ENCODE results near the gene RSPO4. TPM values are rescaled to one million over a fixed set of nuclear protein-coding genes. Genes with fewer than 3 reads are reported as not detected.

RSPO4 gene
- total and polyA plus RNA-seq, 2 experiments from 2014 or later = 2.8 to 4.5 TPM

GRCh38 chr20:997486-997885 is 4.6 kb downstream of the RSPO4 start (continued):
- TF ChIP-seq ZNF462 (CRISPR knock-in tag; IDR thresholded peaks at IDR 0.05) (no peak), REST (IDR thresholded peaks at IDR 0.05; ENCODE audit: unreplicated experiment) (no peak), ZNF331 (CRISPR knock-in tag; IDR thresholded peaks at IDR 0.05; ENCODE audit: low read depth) (no peak)

- Mint-ChIP-seq H3K4me3 (no peak overlapping the region), H3K9me3 (no peaks in the 10 kb centered on the region), H3K27me3 (ENCODE audit: insufficient read depth, low read depth, poor library complexity) (peaks cover 16% of the 10 kb centered on the region), H3K4me1 (no peaks in the 10 kb centered on the region), H3K36me3 (ENCODE audit: low read depth) (no peaks in the 10 kb centered on the region), H3K27ac (no peak overlapping the region)
- ATAC-seq (no peak), DNase-seq (ENCODE audit: low spot score) (no peak)
- TF ChIP-seq ETS1 (IDR thresholded peaks at IDR 0.05) = no peak
- no peak for TF ChIP-seq STAT1 (IDR thresholded peaks at IDR 0.05; ENCODE audit: unreplicated experiment)
- no peak for TF ChIP-seq EZH2 (IDR thresholded peaks at IDR 0.05; ENCODE audit: low read depth, unreplicated experiment)
- no peak for TF ChIP-seq POLR2AphosphoS5 (IDR thresholded peaks at IDR 0.05; ENCODE audit: low read depth)
- no peak for TF ChIP-seq JUNB (IDR thresholded peaks at IDR 0.05; ENCODE audit: unreplicated experiment)
- no peak for TF ChIP-seq REST (IDR thresholded peaks at IDR 0.05; ENCODE audit: unreplicated experiment)
- no peak for TF ChIP-seq CREB1 (CRISPR knock-in tag; IDR thresholded peaks at IDR 0.05; ENCODE audit: low read depth)
- TF ChIP-seq EZH2phosphoT487 (IDR thresholded peaks at IDR 0.05; ENCODE audit: unreplicated experiment) = no peak
- TF ChIP-seq ZNF331 (CRISPR knock-in tag; IDR thresholded peaks at IDR 0.05; ENCODE audit: low read depth) = no peak
- TF ChIP-seq ZNF114 (CRISPR knock-in tag; IDR thresholded peaks at IDR 0.05) = no peak
- peaks cover 7% of the 10 kb centered on the region for H3K4me1 ChIP-seq (ENCODE audit: insufficient read depth)
- peaks cover 19% of the 10 kb centered on the region for H3K27me3 ChIP-seq (ENCODE audit: insufficient read depth)
- H4K20me1 ChIP-seq (replicated peaks; ENCODE audit: insufficient read depth) = no peaks in the 10 kb centered on the region
- no peaks in the 10 kb centered on the region for H3K79me2 ChIP-seq (replicated peaks; ENCODE audit: insufficient read depth)
- H3K9me2 ChIP-seq (ENCODE audit: insufficient read depth) = no peaks in the 10 kb centered on the region
- H2AFZ ChIP-seq = no peak overlapping the region
- no peaks in the 10 kb centered on the region for H3K36me3 ChIP-seq (ENCODE audit: insufficient read depth)
- H3K4me3 ChIP-seq = no peak overlapping the region
- H3F3A ChIP-seq (replicated peaks; ENCODE audit: low read depth) = no peaks in the 10 kb centered on the region
- no peak overlapping the region for H3K4me2 ChIP-seq
- no peak overlapping the region for H3K27ac ChIP-seq (ENCODE audit: low read depth)
Observed at GRCh38 chr20:997016-997415, 5.1 kb downstream of the RSPO4 start.

Data from GM23338 (cell line).